ENCODE data around the gene HELQ. TPM values are rescaled to one million over a fixed set of nuclear protein-coding genes. Genes with fewer than 3 reads are reported as not detected.

HELQ gene
- total RNA-seq (2021; ENCODE audit: unreplicated experiment) (14.6 TPM), Bru-seq, nascent RNA (percentile 61 among the genes with signal in this experiment), BruChase-seq, experiment 1, labeled RNA remaining after a 6-hour chase (percentile 55 among the genes with signal in this experiment), BruChase-seq, experiment 2, labeled RNA remaining after a 2-hour chase (percentile 61 among the genes with signal in this experiment)
- 5.6 and 7.2 TPM in 2 replicates for polyA plus RNA-seq (2012)
- long read RNA-seq, transcript HELQ-201 (18 exons, 3,579 nt) = major isoform, 5 of 26 reads
- long read RNA-seq, partial matches to known transcripts = 11 of 26 reads
- long read RNA-seq, other reads (novel, unspliced or antisense) = 4 of 26 reads

- H3K36me3 ChIP-seq (ENCODE audit: control insufficient read depth in 1 of 2, insufficient read depth in 2 of 2, low read length in 2 of 2) = peaks cover 19 to 26% of the 10 kb centered on the region in 2 experiments
- peak within 1 kb of the TSS; percentile 90 to 94 for H3K4me3 ChIP-seq (replicated peaks in 1 of 2; ENCODE audit: low read depth in 1 of 2, low read length in 2 of 2)
- peak within 1 kb of the TSS; percentile 75 for H2AFZ ChIP-seq (ENCODE audit: low read depth, low read length, poor library complexity, severe bottlenecking)
- peaks cover 10 to 15% of the 10 kb centered on the region in 2 experiments; a peak in 3 of 4 replicates for H3K4me1 ChIP-seq (ENCODE audit: control insufficient read depth in 1 of 2, insufficient read depth in 2 of 2, low read length in 2 of 2)
- POLR2A ChIA-PET = no interaction called here
- DNase-seq (ENCODE audit: low read depth, low spot score) = peak; percentile 98
- CTCF ChIA-PET = interaction anchor here (0.5 to 1.7 kb wide), 3 partner anchors 36 to 381 kb away, joined by 3 to 4 read pairs (median 3); partner anchors contain the start of gene COQ2
- no peaks in the 10 kb centered on the region for H3K27me3 ChIP-seq (ENCODE audit: insufficient read depth, low read length)
- no peaks in the 10 kb centered on the region for H3K9me2 ChIP-seq (ENCODE audit: insufficient read depth)
- H3K79me2 ChIP-seq (ENCODE audit: insufficient read depth, low read length) = peaks cover 53% of the 10 kb centered on the region
- H3K4me2 ChIP-seq (ENCODE audit: low read length) = peak within 1 kb of the TSS; percentile 80
- ATAC-seq = peak; percentile 93
- peak within 1 kb of the TSS; percentile 59 for H3K27ac ChIP-seq (ENCODE audit: low read depth, low read length)
- H3K9ac ChIP-seq (ENCODE audit: low read length) = peak within 1 kb of the TSS; percentile 84
- BruUV-seq (replicated peaks) = TSS peak; percentile 63
- RAD21 ChIA-PET (ENCODE audit: low non-redundant PET in 1 of 2, low total read pairs in 2 of 2, uncharacterized antibody in 2 of 2, unreplicated experiment in 2 of 2) = no interaction called here
- H3K9me3 ChIP-seq (ENCODE audit: control insufficient read depth in 1 of 2, insufficient read depth in 1 of 2, low read depth in 1 of 2, low read length in 2 of 2) = no peaks in the 10 kb centered on the region
- intact Hi-C loops (cut with micrococcal nuclease) = no loop called here
- no peaks in the 10 kb centered on the region for H4K20me1 ChIP-seq (ENCODE audit: insufficient read depth)
- TF ChIP-seq POLR2AphosphoS5 (IDR thresholded peaks at IDR 0.05; ENCODE audit: low read depth, low read length) (peak; percentile 95), FOSL1 (IDR thresholded peaks at IDR 0.05; ENCODE audit: low read depth) (no peak), EGR1 (IDR thresholded peaks at IDR 0.05; ENCODE audit: low read depth) (no peak), ZBTB33 (IDR thresholded peaks at IDR 0.05; ENCODE audit: extremely low read depth, insufficient replicate concordance, low read length) (peak; percentile 95), CBX3 (IDR thresholded peaks at IDR 0.05; ENCODE audit: low read depth) (peak; percentile 99), YY1 (IDR thresholded peaks at IDR 0.05; ENCODE audit: extremely low read depth, insufficient replicate concordance, low read depth, low read length) (peak; percentile 94), ZNF274 (IDR thresholded peaks at IDR 0.05; ENCODE audit: low read depth, low read length) (no peak), POLR2A (IDR thresholded peaks at IDR 0.05; ENCODE audit: borderline replicate concordance, extremely low read depth, insufficient read depth, insufficient read length) (peak; percentile 87), SIN3A (IDR thresholded peaks at IDR 0.05; ENCODE audit: low read depth) (peak; percentile 87), ZFX (IDR thresholded peaks at IDR 0.05) (no peak), CEBPB (IDR thresholded peaks at IDR 0.05; ENCODE audit: low read depth) (no peak), CTCF (IDR thresholded peaks at IDR 0.05 in 2 of 3, conservative IDR thresholded peaks at IDR 0.05 in 1 of 3; ENCODE audit: borderline replicate concordance in 1 of 3, insufficient read depth in 1 of 3, low read depth in 2 of 3, low read length in 2 of 3) (peak in 2 of 3 experiments; percentile 22 to 32; a peak in 3 of 6 replicates), RAD21 (IDR thresholded peaks at IDR 0.05; ENCODE audit: low read depth) (no peak), TCF7L2 (IDR thresholded peaks at IDR 0.05; ENCODE audit: borderline replicate concordance, extremely low read depth, insufficient read depth, insufficient read length) (peak; percentile 88)
- TF ChIP-seq, protein P1, sequence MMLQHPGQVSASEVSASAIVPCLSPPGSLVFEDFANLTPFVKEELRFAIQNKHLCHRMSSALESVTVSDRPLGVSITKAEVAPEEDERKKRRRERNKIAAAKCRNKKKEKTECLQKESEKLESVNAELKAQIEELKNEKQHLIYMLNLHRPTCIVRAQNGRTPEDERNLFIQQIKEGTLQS (IDR thresholded peaks at IDR 0.05) = no peak
- TF ChIP-seq, protein P2, sequence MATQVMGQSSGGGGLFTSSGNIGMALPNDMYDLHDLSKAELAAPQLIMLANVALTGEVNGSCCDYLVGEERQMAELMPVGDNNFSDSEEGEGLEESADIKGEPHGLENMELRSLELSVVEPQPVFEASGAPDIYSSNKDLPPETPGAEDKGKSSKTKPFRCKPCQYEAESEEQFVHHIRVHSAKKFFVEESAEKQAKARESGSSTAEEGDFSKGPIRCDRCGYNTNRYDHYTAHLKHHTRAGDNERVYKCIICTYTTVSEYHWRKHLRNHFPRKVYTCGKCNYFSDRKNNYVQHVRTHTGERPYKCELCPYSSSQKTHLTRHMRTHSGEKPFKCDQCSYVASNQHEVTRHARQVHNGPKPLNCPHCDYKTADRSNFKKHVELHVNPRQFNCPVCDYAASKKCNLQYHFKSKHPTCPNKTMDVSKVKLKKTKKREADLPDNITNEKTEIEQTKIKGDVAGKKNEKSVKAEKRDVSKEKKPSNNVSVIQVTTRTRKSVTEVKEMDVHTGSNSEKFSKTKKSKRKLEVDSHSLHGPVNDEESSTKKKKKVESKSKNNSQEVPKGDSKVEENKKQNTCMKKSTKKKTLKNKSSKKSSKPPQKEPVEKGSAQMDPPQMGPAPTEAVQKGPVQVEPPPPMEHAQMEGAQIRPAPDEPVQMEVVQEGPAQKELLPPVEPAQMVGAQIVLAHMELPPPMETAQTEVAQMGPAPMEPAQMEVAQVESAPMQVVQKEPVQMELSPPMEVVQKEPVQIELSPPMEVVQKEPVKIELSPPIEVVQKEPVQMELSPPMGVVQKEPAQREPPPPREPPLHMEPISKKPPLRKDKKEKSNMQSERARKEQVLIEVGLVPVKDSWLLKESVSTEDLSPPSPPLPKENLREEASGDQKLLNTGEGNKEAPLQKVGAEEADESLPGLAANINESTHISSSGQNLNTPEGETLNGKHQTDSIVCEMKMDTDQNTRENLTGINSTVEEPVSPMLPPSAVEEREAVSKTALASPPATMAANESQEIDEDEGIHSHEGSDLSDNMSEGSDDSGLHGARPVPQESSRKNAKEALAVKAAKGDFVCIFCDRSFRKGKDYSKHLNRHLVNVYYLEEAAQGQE (IDR thresholded peaks at IDR 0.05; ENCODE audit: low read depth) = no peak
Observed at GRCh38 chr4:83455281-83456183, at the start of gene HELQ, which contains the start of gene MRPS18C. HELQ (minus strand) TSS chr4:83455823; CDS start chr4:83455693, 130 bp downstream. MRPS18C (plus strand) TSS chr4:83456058; CDS start chr4:83456078, 20 bp downstream.

Data from HCT116 (cell line).